MM.1S (cell line): Measurements from ENCODE around the gene UBXN7.

Source experiments
- CTCF ChIP-seq: fragments of 300-600 bp; sonication (generic); IDR thresholded peaks from 2 replicates; pipeline ENCODE4 v1.5.1; 2016; ENCODE audit warnings: antibody characterized with exemption, low read length, mixed read lengths
- EZH2phosphoT487 ChIP-seq: fragments of 300-600 bp; sonication (generic); IDR thresholded peaks from 2 replicates; pipeline ENCODE4 v1.6.1; 2018; ENCODE audit warnings: antibody characterized with exemption, low read length

- TF ChIP-seq CTCF = no peak
- TF ChIP-seq EZH2phosphoT487 = no peak
Observed at GRCh38 chr3:196339493-196340254, 92.6 kb downstream of the UBXN7 start.
